H1 (cell line): ENCODE data around the gene NDUFAF8. TPM values are rescaled to one million over a fixed set of nuclear protein-coding genes. Genes with fewer than 3 reads are reported as not detected.

Experiments
- BCL11A ChIP-seq, 2 experiments: IDR thresholded peaks; one replicate each; pipeline ENCODE4 v1.6.1; 2011; ENCODE audit warnings: low read depth in 2 of 2, low read length in 2 of 2, mild to moderate bottlenecking in 2 of 2
- CHD1 ChIP-seq: IDR thresholded peaks from 2 replicates; pipeline ENCODE4 v1.6.1; 2012; ENCODE audit warnings: low read depth, low read length, improper control_type of control experiment
- SIN3A ChIP-seq, 2 experiments: IDR thresholded peaks in 1 of 2; conservative IDR thresholded peaks in 1 of 2; 2 replicates each; pipeline ENCODE4 v1.6.1; 2011 to 2012; ENCODE audit warnings: low read length in 2 of 2, improper control_type of control experiment in 1 of 2, low read depth in 1 of 2, mild to moderate bottlenecking in 1 of 2
- SP1 ChIP-seq: IDR thresholded peaks from 2 replicates; pipeline ENCODE4 v1.6.1; 2011; ENCODE audit warnings: low read depth, low read length
- polyA plus RNA-seq, 7 experiments: library from polyadenylated mRNA; depleted of rRNA in 3 of 7; stranded (reverse) in 5 of 7; unstranded in 2 of 7; fragments of >200 nt in 5 of 7; fragments of 200-250 nt in 2 of 7; gene quantifications; 1 replicate in 5 of 7; 2 replicates in 1 of 7; 4 replicates in 1 of 7; pipeline versions ENCODE4 v1.2.1 to v1.2.3, GENCODE V29; 2011 to 2013; ENCODE audit warnings: missing spikeins in 2 of 7, mixed read lengths in 2 of 7
- total RNA-seq: library from RNA; stranded (reverse); fragmentation: NEBNext Ultra II Directional; extraction: Animal tissue kit (Norgen Biotek cat#: 25700); gene quantifications from 2 replicates; pipeline ENCODE4 v1.2.1, GENCODE V29; 2021

NDUFAF8 gene
- total and polyA plus RNA-seq, 2 of the 8 experiments (the other 6 are each of a cell fraction or from before 2014, with no cell fraction given) = 48.9 to 91.1 TPM

DNA sequence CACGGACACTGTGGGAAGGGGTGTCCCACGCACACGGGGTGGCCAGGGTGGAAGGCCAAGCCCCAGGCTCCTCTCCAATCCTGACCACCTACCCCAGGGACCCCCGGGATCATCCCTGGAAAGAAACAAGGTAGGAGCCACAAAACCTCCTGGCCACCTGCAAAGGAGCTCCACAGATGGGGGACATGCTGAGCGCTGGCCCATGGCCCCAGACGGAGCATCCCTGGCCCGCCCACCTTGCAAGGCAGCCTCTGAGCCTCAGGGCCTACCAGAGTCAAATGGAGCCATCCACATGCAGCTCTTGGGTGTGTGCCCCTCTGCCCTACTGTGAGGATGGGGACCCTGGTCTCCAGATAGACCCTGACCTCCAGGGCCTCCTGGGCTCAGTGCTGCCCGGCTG, 39.7 kb downstream of the NDUFAF8 start (continued):
- TF ChIP-seq SP1 (no peak), SIN3A (conservative IDR thresholded peaks at IDR 0.05 in 1 of 2, IDR thresholded peaks at IDR 0.05 in 1 of 2; ENCODE audit: low read depth in 1 of 2, low read length in 2 of 2) (no peak), BCL11A (IDR thresholded peaks at IDR 0.05; ENCODE audit: low read depth in 2 of 2, low read length in 2 of 2) (no peak), CHD1 (no peak)
